ENCODE measurements around the gene BEX1.

DNA sequence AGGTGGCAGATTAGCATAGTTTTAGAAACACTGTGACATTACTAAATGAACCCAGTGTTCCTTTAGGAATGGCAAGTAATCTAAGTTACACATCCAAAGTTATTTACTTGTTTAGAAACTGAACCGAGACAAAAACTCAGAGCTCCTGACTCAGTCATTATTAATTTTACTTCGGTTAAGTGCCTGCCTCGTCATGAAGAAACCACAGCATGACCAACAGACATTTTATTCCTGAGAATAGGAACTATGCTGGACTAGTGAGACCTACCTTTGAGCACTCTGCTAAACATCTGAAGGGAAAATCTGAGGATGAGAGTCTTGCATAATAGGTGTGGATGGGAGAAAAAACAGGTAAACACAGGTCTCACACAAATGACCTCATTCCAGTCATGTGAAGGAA is 2.5 kb downstream of the BEX1 start:
- TF ChIP-seq EZH2 (IDR thresholded peaks at IDR 0.05) (no peak), POLR2AphosphoS5 (IDR thresholded peaks at IDR 0.05; ENCODE audit: borderline replicate concordance, low read depth, low read length) (no peak)
